RWPE2 (cell line): ENCODE results near the gene MAP4.

Source experiments
- ATAC-seq: fragments of 200-7000 bp; cut with Tn5 transposase; 3 replicates; pipeline ENCODE4 v1.9.1; 2021; ENCODE audit warnings: low read depth
- DNase-seq: peaks from one replicate; pipeline ENCODE4 v3.0.0-alpha.2; 2020; ENCODE audit warnings: low spot score
- H3K27ac ChIP-seq: fragments of 450-650 bp; 2 replicates; pipeline ENCODE4 v1.5.1; 2017; ENCODE audit warnings: mild to moderate bottlenecking; ENCODE audit not compliant: poor library complexity, severe bottlenecking
- H3K27me3 ChIP-seq: fragments of 250-450 bp; sonication (Bioruptor Pico); 2 replicates; pipeline ENCODE4 v1.5.1; 2021; ENCODE audit warnings: mild to moderate bottlenecking, moderate library complexity; ENCODE audit not compliant: insufficient read depth, poor library complexity, severe bottlenecking
- H3K36me3 ChIP-seq: fragments of 250-450 bp; sonication (Bioruptor Pico); 2 replicates; pipeline ENCODE4 v1.5.1; 2020; ENCODE audit warnings: low read depth, mild to moderate bottlenecking, moderate library complexity
- H3K4me1 ChIP-seq: fragments of 250-450 bp; sonication (Bioruptor Pico); 2 replicates; pipeline ENCODE4 v1.5.1; 2021; ENCODE audit warnings: mild to moderate bottlenecking, moderate library complexity; ENCODE audit not compliant: insufficient read depth, poor library complexity, severe bottlenecking
- H3K4me3 ChIP-seq: fragments of 250-450 bp; sonication (Bioruptor Pico); 2 replicates; pipeline ENCODE4 v1.5.1; 2021; ENCODE audit warnings: mild to moderate bottlenecking, moderate library complexity; ENCODE audit not compliant: severe bottlenecking
- H3K9me3 ChIP-seq: fragments of 250-450 bp; sonication (Bioruptor Pico); 2 replicates; pipeline ENCODE4 v1.5.1; 2021; ENCODE audit warnings: mild to moderate bottlenecking, moderate library complexity; ENCODE audit not compliant: severe bottlenecking
- CTCF ChIP-seq: fragments of 450-650 bp; IDR thresholded peaks from one replicate; pipeline ENCODE4 v1.5.1; 2017; ENCODE audit warnings: mild to moderate bottlenecking, moderate library complexity; ENCODE audit not compliant: poor library complexity, severe bottlenecking

MAP4 gene

GRCh38 chr3:48004694-48005093 lies 11.5 kb downstream of the MAP4 start:
- Histone ChIP-seq H3K4me3 (no peak overlapping the region), H3K27me3 (no peaks in the 10 kb centered on the region), H3K27ac (no peak overlapping the region), H3K36me3 (peaks cover 6% of the 10 kb centered on the region; the same call in 1 of the 2 replicates), H3K9me3 (no peaks in the 10 kb centered on the region), H3K4me1 (no peaks in the 10 kb centered on the region)
- DNase-seq (no peak), ATAC-seq (no peak)
- TF ChIP-seq CTCF = no peak

- Histone ChIP-seq H3K36me3 (peaks cover 10% of the 10 kb centered on the region), H3K27ac (no peak overlapping the region), H3K27me3 (no peaks in the 10 kb centered on the region), H3K4me3 (no peak overlapping the region), H3K4me1 (no peaks in the 10 kb centered on the region), H3K9me3 (no peaks in the 10 kb centered on the region)
- DNase-seq (no peak), ATAC-seq (no peak)
- TF ChIP-seq CTCF = no peak
Measured at GRCh38 chr3:48002787-48003186, 13.4 kb downstream of the MAP4 start.

- DNase-seq (no peak), ATAC-seq (no peak)
- Histone ChIP-seq H3K36me3 (peaks cover 16% of the 10 kb centered on the region), H3K27ac (no peak overlapping the region), H3K27me3 (no peaks in the 10 kb centered on the region), H3K9me3 (no peaks in the 10 kb centered on the region), H3K4me3 (no peak overlapping the region), H3K4me1 (no peaks in the 10 kb centered on the region)
- TF ChIP-seq CTCF = no peak
Measured at GRCh38 chr3:48001991-48002390, 14.2 kb downstream of the MAP4 start.

- TF ChIP-seq CTCF = no peak
- no peak for ATAC-seq
Measured at GRCh38 chr3:48000212-48000611, 16.0 kb downstream of the MAP4 start.

GRCh38 chr3:47996440-47996839 lies 19.8 kb downstream of the MAP4 start:
- Histone ChIP-seq H3K27ac (no peak overlapping the region), H3K36me3 (peaks cover 48% of the 10 kb centered on the region), H3K4me1 (no peaks in the 10 kb centered on the region), H3K9me3 (no peaks in the 10 kb centered on the region), H3K27me3 (no peaks in the 10 kb centered on the region), H3K4me3 (no peak overlapping the region)
- no peak for ATAC-seq
- no peak for TF ChIP-seq CTCF
- DNase-seq = no peak

More at GRCh38 chr3:48000212-48000611, 16.0 kb downstream of the MAP4 start:
- H3K27ac ChIP-seq = no peak overlapping the region
- peaks cover 29% of the 10 kb centered on the region for H3K36me3 ChIP-seq
- no peaks in the 10 kb centered on the region for H3K27me3 ChIP-seq
- H3K4me1 ChIP-seq = no peaks in the 10 kb centered on the region
- no peak for DNase-seq
- no peak overlapping the region for H3K4me3 ChIP-seq
- no peaks in the 10 kb centered on the region for H3K9me3 ChIP-seq
